GM21515 (cell line): ENCODE results near the gene HIP1.
"Not testable (repeated sequence)": the region's sequence is repeated elsewhere in the genome, so short reads cannot be mapped to it uniquely, and the experiment has no call there.

Source experiments
- ATAC-seq: cut with Tn5 transposase; IDR thresholded peaks from one replicate; pipeline ENCODE4 v1.9.1; 2021; ENCODE audit not compliant: unreplicated experiment

The HIP1 gene

DNA sequence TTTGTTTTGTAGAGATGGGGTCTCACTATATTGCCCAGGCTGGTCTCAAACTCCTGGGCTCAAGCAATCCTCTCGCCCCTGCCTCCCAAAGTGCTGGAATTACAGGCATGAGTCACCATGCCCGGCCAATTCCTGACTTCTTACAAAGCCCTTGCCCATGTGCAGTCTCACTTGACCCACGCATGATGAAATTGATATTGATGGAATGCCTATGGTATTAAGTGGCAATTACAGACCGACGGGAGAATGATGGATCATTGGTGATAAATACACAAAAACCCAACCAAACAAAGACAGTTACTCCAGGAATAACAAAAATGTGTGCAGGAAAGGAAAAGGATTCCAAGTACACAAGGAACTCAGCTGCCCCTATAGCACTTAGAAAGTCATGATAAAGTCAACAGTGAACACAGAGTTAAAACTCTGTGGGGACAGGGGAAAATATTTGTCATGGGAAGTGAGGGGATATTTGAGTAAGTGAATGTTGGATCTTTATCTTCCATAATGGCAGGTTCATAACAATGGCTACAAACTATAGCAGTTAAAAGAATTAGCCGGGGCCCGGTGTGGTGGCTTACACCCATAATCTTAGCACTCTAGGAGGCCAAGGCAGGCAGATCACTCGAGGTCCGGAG, 21.6 kb downstream of the HIP1 start:
- ATAC-seq: no peak

DNA sequence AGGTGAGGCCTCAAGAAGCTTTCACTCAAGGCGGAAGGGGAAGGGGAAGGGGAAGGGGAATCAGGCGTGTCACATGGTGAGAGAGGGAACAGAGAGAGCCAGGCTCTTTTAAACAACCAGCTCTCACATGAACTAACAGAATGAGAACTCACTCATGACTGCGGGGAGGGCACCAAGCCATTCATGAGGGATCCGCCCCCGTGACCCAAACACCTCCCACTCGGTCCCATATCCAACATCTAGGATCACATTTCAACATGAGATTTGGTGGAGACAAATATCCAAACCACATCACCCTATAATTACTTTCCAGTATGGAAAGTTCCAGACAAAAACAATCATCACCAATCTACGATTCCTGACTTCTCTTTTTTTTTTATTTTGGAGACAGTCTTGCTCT, 22.9 kb downstream of the HIP1 start:
- ATAC-seq: no peak

DNA sequence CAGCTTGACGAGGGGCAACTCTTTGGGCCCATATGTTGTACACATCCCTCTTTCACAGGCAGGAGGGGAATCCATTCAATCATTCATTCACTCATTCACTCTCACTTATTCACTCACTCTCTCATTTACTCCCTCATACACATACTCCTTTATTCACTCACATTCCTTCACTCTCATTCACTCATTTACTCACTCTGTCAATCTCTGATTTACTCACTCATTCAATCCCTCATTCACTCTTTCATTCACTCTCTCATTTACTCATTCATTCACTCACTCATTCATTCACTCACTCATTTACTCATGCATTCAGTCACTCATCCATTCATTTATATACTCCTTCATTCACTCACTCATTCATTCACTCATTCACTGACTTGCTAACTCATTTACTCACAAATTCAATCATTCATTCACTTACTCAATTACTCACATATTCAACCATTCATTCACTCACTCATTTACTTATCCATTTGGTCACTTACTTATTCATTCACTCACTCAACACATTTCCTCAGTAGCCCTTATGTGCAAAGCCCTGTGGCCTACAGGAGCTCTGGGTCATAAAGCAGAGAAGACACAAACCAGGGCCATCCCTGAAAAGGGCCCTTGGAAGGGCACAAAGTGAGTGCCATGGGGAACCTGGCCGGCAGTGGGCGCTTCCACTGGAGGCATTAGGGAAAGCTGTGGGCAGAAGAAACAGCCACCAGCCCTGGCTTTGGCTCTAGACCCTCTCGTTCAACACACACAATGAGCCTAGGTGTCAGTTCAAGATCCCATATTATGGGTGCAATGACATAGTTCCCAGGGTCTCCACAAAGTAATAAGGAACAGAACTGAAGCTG, 26.0 kb downstream of the HIP1 start:
- no peak for ATAC-seq

DNA sequence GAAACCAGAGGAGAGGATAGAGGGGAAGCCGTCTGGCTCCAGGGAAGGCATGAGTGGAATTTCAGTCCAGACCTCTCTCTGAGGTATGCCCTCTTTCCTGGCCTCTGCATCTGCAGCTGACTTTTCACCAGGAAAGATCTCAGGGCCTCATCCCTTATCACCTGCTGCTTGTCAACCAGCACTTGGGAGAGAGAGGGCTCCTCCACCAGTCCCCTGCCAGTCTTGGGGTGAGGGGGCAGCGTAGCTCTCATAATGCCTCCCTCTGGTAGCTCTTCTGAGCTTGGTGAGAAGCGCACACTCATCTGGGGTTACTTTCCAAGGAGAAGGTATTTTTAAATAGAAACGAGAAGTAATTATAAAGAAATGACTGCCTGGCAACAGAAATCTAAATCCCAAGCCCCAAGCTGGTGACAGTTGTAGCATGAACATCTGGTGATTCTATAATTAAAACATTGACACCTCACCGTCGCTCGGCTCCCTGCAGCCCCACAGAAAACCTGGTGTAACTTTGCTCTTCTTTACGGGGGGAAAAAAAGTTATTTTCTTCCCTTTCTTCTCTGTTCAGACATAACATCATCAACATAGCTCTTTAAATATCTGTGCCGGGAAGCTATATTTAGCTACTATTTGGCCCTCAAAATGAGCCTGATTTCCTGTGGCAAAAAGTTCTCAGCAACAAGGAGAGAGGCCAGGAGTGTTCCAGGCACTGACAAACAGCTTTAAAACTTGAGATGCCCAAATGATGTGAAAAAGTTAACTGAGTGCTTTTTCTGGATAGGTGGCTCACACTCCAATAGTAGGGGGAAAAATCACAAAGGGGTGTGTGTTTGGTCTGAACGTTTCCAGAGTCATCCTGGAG, 26.9 kb downstream of the HIP1 start:
- no peak for ATAC-seq

DNA sequence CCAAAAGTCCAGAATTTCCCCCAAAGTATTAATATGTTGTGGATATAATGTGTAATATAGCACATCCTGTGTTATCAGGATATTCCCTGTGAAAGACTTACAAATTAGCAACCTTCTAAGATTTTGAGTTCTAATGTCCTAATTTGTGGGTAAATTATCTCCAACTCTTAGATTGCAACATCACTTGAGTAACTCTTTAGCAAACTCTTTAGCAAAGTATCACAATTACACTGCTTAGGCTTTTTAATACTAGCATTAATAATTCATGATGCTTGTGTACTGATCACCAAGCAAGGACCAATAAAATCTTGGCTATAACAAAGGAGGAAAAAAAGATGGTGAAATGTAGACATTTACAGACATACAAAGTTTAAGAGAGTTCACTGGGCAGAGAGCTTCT, 27.7 kb downstream of the HIP1 start:
- no peak for ATAC-seq

DNA sequence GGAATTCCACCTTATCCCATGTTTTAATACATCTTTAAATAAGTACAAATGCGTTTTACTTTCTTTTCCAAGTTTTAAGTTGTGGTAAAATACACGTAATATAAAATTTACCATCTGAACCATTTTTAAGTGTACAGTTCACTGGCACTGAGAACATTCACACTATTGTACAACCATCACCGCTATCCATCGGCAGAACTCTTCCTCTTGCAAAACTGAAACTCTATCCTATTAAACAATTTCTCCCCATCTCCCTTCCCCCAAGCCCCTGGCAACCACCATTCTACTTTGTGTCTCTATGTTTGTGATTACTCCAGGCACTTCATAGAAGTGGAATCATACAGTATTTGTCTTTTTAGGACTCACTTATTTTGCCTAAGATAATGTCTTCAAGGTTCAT, 33.8 kb downstream of the HIP1 start:
- ATAC-seq: no peak

DNA sequence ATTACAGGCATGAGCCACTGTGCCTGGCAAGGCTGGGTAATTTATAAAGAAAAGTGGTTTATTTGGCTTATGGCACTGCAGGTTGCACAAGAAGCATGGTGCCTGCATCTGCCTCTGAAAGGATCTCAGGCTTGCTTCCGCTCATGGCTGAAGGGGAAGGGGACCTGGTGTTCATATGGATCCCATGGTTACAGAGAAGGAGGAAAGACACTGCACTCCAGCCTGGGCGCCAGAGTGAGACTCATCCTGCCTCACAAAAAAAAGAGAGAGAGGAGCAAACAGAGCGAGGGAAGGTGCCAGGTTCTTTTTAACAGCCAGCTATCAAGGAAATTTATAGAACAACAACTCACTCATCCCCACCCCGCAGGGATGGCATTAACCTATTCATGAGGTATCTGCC, 36.2 kb downstream of the HIP1 start:
- no peak for ATAC-seq

DNA sequence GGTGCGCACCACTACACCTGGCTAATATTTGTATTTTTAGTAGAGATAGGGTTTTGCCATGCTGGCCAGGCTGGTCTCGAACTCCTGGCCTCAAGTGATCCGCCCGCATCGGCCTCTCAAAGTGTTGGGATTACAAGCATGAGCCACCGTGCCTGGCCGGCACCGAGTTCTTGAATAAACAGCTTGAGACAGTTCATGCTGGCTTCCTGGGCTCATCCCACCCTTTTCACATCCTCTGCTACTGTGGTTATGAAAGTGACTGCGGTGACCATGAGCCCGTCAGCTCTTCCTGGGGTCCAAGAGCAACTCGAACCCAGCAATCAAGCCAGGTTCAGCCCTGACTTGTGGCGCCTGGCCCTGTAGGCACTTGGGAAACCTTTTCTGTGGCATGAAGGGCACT, 38.7 kb downstream of the HIP1 start:
- no peak for ATAC-seq

DNA sequence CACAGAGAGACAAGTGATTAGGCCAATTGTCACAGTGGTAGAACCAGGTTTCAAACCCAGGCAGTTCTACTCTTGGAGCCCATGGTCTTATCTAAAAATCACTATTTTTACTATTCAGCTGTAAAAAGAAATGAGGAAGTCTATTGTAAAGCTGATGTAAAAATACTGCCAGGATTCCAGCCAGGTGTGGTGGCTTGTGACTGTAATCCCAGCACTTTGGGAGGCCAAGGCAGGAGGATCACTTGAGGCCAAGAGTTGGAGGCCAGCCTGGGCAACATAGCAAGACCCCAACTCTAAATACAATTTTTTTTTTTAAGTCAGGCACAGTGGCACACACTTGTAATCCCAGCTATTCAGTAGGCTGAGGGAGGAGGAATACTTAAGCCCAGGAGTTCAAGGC, 40.4 kb downstream of the HIP1 start:
- ATAC-seq: no peak

DNA sequence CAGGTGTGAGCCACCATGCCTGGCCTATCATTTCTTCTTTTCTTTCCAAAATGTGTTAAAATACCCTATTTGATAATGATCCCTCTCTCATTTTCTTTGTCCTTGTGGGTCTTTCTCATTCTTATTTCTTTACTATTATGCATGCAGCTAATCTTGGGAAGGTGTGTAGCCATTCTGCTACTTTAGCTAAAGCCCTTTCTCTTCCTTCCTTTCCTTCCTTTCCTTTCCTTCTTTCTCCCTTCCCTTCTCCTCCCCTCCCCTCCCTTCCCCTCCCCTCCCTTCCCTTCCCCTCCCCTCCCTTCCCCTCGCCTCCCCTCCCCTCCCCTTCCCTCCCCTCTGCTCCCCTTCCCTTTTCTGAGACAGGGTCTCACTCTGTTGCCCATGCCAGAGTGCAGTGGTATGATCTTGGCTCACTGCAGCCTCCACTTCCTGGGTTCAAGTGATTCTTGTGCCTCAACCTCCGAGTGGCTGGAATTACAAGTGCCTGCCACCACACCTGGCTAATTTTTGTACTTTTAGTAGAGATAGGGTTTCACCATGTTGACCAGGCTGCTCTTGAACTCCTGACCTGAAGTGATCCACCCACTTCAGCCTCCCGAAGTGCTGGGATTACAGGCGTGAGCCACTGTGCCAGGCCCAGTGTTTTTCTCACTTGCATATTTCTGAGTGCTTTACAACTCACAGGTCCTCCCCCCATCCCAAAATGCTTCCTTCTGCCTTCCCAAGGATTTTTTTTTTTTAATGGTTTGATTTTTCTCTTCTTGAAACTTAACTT, 42.3 kb downstream of the HIP1 start:
- ATAC-seq: no peak

DNA sequence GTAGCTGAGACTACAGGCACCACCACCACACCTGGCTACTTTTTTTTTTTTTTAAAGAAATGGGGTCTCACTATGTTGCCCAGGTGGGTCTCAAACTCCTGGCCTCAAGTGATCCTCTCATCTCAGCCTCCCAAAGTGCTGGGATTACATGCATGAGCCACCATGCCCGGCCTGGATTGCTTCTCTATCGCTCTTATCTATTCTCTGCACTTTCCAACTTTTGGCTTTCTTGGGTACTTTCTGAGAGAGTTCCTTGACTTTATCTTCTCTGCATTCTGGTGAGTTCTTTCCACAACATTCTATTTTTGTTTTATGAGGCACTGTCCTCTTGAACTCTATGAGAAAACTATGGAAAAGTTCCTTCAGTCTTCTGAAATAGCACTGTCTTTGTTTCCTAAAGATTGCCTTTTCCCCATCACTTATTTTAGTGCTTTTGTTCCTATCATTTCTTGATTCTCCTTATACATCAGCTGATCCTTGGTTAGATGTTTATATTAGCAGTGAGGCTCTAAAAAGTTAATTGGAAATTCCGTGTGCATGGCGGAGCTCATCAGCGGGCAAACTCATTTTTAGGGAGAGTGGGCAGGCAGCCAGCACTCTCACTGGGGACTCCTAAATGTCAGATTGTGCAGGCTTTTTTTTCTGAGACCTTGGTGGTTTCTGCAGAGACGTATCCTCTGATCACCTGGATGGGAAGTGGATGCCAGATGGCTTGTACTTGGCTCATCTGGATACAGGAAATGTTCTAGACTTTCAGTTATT, 43.9 kb downstream of the HIP1 start:
- no peak for ATAC-seq

DNA sequence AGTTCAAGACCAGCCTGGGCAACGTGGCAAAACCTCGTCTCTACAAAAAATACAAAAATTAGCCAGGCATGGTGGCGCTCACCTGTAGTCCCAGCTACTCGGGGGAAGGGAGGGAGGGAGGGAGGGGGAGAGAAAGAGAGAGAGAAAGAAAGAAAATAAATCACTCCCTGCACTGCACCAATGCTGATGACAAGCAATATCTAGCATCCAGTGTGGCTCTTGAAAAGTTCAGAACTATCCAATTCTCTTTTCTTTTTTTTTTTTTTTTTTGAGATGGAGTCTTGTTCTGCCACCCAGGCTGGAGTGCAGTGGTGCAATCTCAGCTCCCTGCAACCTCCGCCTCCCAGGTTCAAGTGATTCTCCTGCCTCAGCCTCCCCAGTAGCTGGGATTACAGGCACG, 45.1 kb downstream of the HIP1 start:
- ATAC-seq: not testable (repeated sequence)

DNA sequence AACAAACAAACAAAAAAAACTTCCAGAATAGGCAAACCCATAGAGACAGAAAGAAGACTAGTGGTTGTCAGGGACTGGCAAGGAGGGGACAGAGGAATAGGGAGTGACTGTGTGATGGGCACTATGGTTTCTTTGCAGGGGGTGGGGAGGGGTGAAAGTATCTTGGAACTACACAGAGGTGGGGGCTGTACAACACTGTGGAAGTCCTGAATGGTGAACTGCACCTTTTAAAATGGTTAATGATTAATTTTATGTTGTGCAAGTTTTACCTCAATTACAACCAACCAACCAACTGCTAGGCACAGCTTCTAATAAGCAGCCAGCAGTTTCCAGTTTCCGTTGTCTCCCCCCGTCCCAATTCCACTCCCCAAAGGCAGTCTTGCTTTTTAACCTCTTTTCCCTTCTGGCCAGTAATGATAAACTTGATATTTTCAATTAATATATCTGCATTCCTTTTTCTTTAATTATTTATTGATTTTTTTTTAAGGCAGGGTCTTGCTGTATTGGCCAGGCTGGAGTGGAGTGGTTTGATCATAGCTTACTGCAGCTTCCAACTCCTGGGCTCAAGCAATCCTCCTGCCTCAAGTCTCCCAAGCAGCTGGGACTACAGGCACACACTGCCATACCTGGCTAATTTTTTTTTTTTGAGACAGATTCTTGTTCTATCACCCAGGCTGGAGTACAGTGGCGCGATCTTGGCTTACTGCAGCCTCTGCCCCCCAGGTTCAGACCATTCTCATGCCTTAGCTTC, 46.8 kb downstream of the HIP1 start:
- no peak for ATAC-seq

DNA sequence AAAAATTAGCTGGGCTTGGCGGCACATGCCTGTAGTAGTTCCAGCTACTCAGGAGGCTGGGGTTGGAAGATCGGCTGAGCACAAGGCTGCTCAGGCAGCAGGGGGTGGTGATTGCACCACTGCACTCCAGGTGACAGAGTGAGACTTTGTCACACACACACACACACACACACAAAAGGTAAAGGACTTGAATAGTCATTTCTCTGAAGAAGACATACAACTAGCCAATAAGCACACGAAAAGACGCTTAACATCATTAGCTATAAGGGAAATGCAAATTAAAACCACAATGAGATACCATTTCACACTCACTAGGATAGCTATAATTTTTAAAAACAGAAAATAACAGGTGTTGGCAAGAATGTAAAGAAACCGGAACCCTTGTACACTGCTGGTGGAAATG, 48.6 kb downstream of the HIP1 start:
- no peak for ATAC-seq

DNA sequence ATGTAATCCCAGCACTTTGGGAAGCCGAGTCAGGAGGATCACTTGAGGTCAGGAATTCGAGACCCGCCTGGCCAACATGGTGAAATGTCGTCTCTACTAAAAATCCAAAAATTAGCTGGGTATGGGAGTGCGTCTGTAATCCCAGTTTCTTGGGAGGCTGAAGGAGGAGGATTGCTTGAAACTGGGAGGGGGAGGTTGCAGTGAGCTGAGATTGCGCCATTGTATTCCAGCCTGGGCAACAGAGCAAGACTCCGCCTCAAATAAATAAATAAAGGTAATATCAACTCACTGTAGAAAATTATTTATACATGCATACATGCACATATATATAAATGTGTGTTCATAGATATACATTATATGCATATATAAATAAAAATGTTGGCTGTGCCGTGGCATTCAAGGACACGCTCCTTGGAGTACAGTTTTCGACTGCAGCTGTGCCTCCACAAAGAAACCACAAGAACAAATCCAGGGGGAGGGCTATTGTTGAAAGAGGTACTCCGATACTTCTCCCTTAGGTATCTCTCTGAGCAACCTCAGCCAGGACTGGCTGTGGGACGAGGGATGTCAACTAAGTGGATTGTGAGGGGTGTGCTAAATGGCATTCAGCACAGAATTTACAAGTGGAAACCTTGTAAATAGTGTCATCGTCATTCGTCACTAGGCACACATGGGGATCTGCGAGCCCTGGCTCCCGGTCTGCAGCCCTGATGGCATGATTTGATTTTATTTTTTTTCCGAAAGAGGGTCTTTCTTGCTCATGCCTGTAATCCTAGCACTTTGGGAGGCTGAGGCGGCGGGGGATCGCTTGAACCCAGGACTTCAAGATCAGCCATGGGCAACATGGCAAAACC, 49.3 kb downstream of the HIP1 start:
- ATAC-seq: no peak

DNA sequence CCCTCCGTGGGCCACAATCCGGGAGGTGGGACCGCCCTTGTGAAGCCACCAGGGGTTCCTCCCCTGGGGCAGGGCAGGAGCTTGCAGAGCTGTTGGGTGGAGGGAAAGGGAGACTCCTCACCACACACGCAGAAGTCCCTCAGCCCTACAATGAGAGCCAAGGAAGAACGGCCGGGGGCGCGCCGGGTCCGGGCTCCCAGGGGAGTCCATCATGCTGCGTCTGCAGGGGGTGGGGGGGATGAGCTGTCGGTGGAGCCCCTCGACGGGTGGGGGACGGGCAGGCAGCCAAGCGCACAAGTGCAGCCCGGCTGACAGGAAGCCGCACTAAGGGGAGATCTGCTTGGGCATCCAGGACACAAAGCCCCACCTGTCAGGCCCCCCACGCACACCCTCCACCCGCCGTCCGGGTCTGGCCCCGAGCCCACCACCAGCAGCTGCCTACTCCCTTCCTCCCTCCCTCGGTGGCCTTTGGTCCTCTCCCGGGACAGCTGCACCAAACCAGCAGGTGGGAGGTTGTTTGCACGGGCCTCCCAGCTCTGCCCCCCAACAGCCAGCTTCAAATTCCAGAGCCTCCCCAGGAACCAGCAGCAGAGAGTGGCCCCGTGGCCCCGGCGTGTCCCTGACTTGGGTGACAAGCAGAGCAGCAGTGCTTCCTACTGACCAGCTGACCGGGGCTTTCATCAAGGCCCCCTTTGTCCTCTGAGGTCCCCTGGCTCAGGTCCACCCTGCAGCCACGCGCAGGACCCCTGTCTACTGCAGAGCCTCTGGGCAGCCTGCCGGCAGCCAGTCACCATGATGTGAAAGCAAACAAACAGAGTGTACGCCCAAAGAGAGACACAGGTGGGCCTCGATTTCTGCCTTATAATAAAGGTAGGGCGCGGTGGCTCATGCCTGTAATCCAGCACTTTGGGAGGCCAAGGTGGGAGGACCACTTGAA, 50.3 kb downstream of the HIP1 start:
- no peak for ATAC-seq

DNA sequence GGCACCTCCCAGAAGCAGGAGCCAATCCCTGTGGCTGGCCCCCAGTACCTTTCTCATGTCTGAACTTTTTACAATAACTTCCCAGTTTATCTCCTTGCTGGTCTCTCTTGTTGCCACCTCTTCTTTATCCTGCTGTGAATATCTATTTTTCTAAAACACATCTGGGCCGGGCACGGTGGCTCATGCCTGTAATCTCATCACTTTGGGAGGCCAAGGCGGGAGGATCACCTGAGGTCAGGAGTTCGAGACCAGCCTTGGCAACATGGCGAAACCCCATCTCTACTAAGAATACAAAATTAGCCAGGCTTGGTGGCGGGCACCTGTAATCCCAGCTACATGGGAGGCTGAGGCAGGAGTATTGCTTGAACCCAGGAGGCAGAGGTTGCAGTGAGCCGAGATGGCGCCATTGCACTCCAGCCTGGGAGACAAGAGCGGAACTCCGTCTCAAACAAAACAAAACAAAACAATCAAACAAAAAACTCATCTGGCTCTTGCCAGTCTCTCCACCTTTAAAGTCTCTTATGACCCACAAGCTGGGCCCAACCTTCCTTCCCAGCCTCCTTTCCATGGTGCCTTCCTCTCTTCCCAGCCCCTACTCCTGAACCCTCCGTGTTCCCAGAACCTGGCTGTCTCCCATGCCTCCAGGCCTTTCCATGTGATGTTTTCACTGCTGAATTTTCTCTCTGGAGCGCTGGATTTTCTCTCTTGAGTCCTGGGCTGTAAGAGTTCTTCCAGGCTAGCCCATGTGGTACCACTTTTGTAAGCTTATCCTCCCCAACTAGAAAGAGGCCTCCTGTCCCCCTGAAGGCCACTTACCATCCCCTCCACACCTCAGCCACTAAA, 51.3 kb downstream of the HIP1 start:
- ATAC-seq: no peak
